Caco-2 (cell line): ENCODE data around the gene AHNAK2. TPM values are rescaled to one million over a fixed set of nuclear protein-coding genes. Genes with fewer than 3 reads are reported as not detected.

ENCODE experiments used
- BruUV-seq: library from RNA; stranded (reverse); fragments of 400-500 nt; replicated peaks from 2 replicates; lab custom pipeline; 2021; lab: Mats Ljungman, UMichigan
- CTCF ChIA-PET: fragments of 300-600 bp; sonication (Branson Sonifier 250); formaldehyde crosslinking; loops from one replicate; lab custom pipeline; 2022; ENCODE audit warnings: antibody characterized with exemption; lab: Charles Lee
- POLR2A ChIA-PET: fragments of 300-600 bp; sonication (Branson Sonifier 250); formaldehyde crosslinking; loops from one replicate; lab custom pipeline; 2022; ENCODE audit warnings: antibody characterized with exemption; lab: Charles Lee
- DNase-seq, 2 experiments: peaks; one replicate each; pipeline versions ENCODE4 v3.0.0 to v3.0.0-alpha.2; 2020 to 2022
- H3K27me3 ChIP-seq: replicated peaks from 2 replicates; pipeline ENCODE4 v1.6.0; 2011; ENCODE audit warnings: low read length; ENCODE audit not compliant: control insufficient read depth, insufficient read depth
- H3K36me3 ChIP-seq: 2 replicates; pipeline ENCODE4 v1.5.1; 2011; ENCODE audit warnings: low read length; ENCODE audit not compliant: control insufficient read depth, insufficient read depth
- H3K4me1 ChIP-seq: fragments of 250-450 bp; sonication (Bioruptor Pico); 2 replicates; pipeline ENCODE4 v1.5.1; 2020; ENCODE audit warnings: mild to moderate bottlenecking
- H3K4me3 ChIP-seq: 2 replicates; pipeline ENCODE4 v1.5.1; 2011; ENCODE audit warnings: low read depth, mild to moderate bottlenecking, control low read depth, low read length
- H3K9me3 ChIP-seq: fragments of 250-450 bp; sonication (Bioruptor Pico); 2 replicates; pipeline ENCODE4 v1.5.1; 2020; ENCODE audit warnings: mild to moderate bottlenecking, moderate library complexity
- H3K27ac Mint-ChIP-seq: one replicate; pipeline ENCODE4 v1.8.0; 2022; ENCODE audit warnings: mixed read lengths; ENCODE audit not compliant: unreplicated experiment
- H3K27me3 Mint-ChIP-seq: one replicate; pipeline ENCODE4 v1.8.0; 2022; ENCODE audit warnings: mixed read lengths; ENCODE audit not compliant: insufficient read depth, unreplicated experiment
- H3K36me3 Mint-ChIP-seq: one replicate; pipeline ENCODE4 v1.8.0; 2022; ENCODE audit warnings: mild to moderate bottlenecking, mixed read lengths; ENCODE audit not compliant: insufficient read depth, unreplicated experiment
- H3K4me1 Mint-ChIP-seq: one replicate; pipeline ENCODE4 v1.8.0; 2022; ENCODE audit warnings: low read depth, mixed read lengths; ENCODE audit not compliant: unreplicated experiment
- H3K4me3 Mint-ChIP-seq: one replicate; pipeline ENCODE4 v1.8.0; 2022; ENCODE audit warnings: mild to moderate bottlenecking, moderate library complexity, mixed read lengths; ENCODE audit not compliant: unreplicated experiment
- H3K9me3 Mint-ChIP-seq: one replicate; pipeline ENCODE4 v1.8.0; 2022; ENCODE audit warnings: mixed read lengths; ENCODE audit not compliant: unreplicated experiment
- CTCF ChIP-seq, 2 experiments: fragments of 200-600 bp in 1 of 2; IDR thresholded peaks; 1 replicate in 1 of 2; 2 replicates in 1 of 2; pipeline versions ENCODE4 v1.5.1 to v1.8.0; 2011 to 2022; ENCODE audit warnings: antibody characterized with exemption in 1 of 2, control low read depth in 1 of 2, inconsistent platforms in 1 of 2, low read depth in 1 of 2, low read length in 1 of 2, mild to moderate bottlenecking in 1 of 2, moderate library complexity in 1 of 2; ENCODE audit not compliant: insufficient read depth in 1 of 2, severe bottlenecking in 1 of 2, unreplicated experiment in 1 of 2
- intact Hi-C: fragments of 100-400 bp; cut with micrococcal nuclease; formaldehyde crosslinking; loops from one replicate; pipeline ENCODE4 v1.10.0; 2022; ENCODE audit not compliant: unreplicated experiment
- total RNA-seq: library from RNA; stranded (reverse); gene quantifications from 2 replicates; pipeline ENCODE4 v1.2.3, GENCODE V29; 2022

The AHNAK2 gene
- total RNA-seq, 1 experiment from 2014 or later = 0.77 TPM

DNA sequence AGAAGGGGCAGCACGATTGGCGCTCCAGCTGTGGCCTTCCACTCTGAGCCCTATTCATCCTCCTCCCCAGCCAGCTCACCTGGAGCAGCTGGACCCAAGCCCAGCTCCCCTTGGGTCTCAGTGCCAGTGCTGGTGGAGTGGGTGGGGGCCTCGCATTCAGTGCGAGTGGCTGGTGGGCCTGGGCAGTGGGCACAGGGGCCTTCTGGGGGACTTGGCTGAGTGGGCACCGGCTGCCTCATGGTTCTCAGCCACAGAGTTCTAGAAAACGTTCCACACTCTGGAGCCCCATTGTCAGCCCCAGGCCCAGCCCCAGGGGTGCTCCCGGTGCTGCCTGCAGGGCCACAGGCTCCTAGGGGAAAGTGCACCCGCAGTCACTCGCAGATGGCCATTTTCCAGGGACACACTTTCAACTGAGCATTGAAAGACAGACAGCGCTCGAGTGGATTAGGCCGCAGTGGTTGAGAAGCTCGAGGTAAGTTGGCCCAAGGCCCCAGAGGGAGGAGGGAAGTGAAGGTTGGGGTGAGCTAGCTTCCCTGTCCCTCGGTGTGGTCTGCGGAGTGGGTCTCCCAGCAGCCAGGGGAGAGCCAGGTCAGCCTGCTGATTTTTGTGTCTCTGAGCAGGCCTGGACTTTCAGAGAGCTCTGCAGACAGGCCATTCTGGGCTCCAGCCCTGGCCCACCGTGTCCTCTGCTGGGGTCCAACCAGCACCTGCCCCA lies 11.2 kb upstream of the AHNAK2 start:
- H3K27me3 ChIP-seq = no peaks in the 10 kb centered on the region
- H3K9me3 ChIP-seq = no peaks in the 10 kb centered on the region
- Mint-ChIP-seq H3K36me3 (peaks cover 19% of the 10 kb centered on the region), H3K4me1 (no peaks in the 10 kb centered on the region), H3K4me3 (no peak overlapping the region), H3K9me3 (no peaks in the 10 kb centered on the region), H3K27me3 (no peaks in the 10 kb centered on the region), H3K27ac (no peak overlapping the region)
- H3K4me1 ChIP-seq = 0 out of 2 replicates have a peak, but pooled peaks cover 3% of the 10 kb centered on the region
- CTCF ChIA-PET = interaction anchor here (0.5 kb wide), 1 partner anchor 239 kb away, joined by 3 read pairs; no protein-coding TSS in a partner anchor
- no peak for TF ChIP-seq CTCF (IDR thresholded peaks at IDR 0.05; ENCODE audit: insufficient read depth in 1 of 2, low read depth in 1 of 2, low read length in 1 of 2, severe bottlenecking in 1 of 2, unreplicated experiment in 1 of 2)
- no peak for DNase-seq
- intact Hi-C loops = no loop called here
- H3K4me3 ChIP-seq = no peak overlapping the region
- POLR2A ChIA-PET = no interaction called here
- no peaks in the 10 kb centered on the region for H3K36me3 ChIP-seq
- no TSS peak for BruUV-seq

- intact Hi-C loops = no loop called here
- Mint-ChIP-seq H3K36me3 (peaks cover 4% of the 10 kb centered on the region), H3K4me3 (peak overlapping the region; percentile 66), H3K27ac (no peak overlapping the region), H3K9me3 (no peaks in the 10 kb centered on the region), H3K27me3 (no peaks in the 10 kb centered on the region), H3K4me1 (no peaks in the 10 kb centered on the region)
- BruUV-seq = TSS peak; percentile 27
- H3K4me3 ChIP-seq = peak overlapping the region; percentile 62
- 0 out of 2 replicates have a peak, but pooled peaks cover 3% of the 10 kb centered on the region for H3K4me1 ChIP-seq
- H3K27me3 ChIP-seq = no peaks in the 10 kb centered on the region
- no peak for TF ChIP-seq CTCF (IDR thresholded peaks at IDR 0.05; ENCODE audit: insufficient read depth in 1 of 2, low read depth in 1 of 2, low read length in 1 of 2, severe bottlenecking in 1 of 2, unreplicated experiment in 1 of 2)
- CTCF ChIA-PET = no interaction called here
- POLR2A ChIA-PET = no interaction called here
- DNase-seq = no peak
- no peaks in the 10 kb centered on the region for H3K36me3 ChIP-seq
- H3K9me3 ChIP-seq = no peaks in the 10 kb centered on the region
Observed at GRCh38 chr14:104986487-104987164, 8.5 kb upstream of the AHNAK2 start.

DNA sequence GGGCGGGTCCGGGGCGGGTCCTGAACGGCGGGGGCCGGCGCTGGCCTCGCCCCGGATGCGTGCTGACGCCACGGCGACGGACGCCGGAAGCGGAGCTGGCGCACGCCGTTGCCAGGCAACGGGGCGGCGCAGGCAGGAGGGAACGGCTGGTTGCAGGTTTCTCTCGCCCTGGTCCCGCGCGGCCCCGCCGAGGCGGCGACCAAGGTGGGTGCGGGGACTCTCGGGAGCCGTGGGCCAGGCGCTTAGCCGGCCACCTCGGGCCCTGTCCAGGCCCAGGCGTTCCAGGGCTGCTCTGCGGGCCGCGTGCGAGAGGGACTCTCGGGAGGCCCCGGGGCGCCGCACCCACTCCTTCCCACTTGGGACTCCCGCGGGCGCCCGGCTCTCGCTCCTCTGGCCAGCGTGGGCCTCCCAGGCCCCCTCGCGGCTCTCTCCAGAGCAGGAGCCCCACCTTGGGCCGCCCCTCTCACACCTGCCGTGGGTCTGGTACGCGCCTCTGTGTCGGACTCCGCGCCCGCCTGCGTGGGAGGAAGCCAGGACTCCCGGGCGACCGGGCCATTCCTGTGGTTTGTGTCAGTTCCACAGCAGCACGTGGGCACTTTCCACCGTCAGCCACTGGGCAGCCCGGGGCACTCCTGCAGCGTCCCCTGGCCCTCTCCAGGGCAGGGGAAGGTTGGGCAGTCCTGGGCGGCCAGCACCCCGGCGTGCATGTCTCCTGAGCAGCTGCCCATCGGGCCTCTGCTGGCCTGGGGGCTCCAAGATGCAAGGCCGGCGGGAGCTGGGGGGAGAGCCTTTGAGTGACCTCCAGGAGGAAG lies 7.7 kb upstream of the AHNAK2 start, which contains the start of gene CLBA1:
Gene CLBA1, plus strand, starts transcription at position 114 of the 812 bp plus-strand sequence. Its CDS starts 644 bp downstream, at position 758.
- POLR2A ChIA-PET = interaction anchor here (0.6 to 1.0 kb wide), 3 partner anchors 35 to 403 kb away, joined by 3 to 15 read pairs (median 5); partner anchors contain the start of genes BTBD6 and CDCA4
- peak within 1 kb of the TSS; percentile 66 for H3K4me3 Mint-ChIP-seq
- BruUV-seq = no TSS peak

More for the DNA sequence above, 7.7 kb upstream of the AHNAK2 start, which contains the start of gene CLBA1:
- CTCF ChIA-PET = interaction anchor here (0.6 to 0.7 kb wide), 3 partner anchors 10 to 199 kb away, joined by 3 to 4 read pairs (median 3); no protein-coding TSS in a partner anchor
- TF ChIP-seq CTCF (IDR thresholded peaks at IDR 0.05; ENCODE audit: insufficient read depth in 1 of 2, low read depth in 1 of 2, low read length in 1 of 2, severe bottlenecking in 1 of 2, unreplicated experiment in 1 of 2) = no peak
- no peaks in the 10 kb centered on the region for H3K9me3 Mint-ChIP-seq
- peak; percentile 87 to 92 for DNase-seq
- H3K27me3 Mint-ChIP-seq = no peaks in the 10 kb centered on the region
- H3K27ac Mint-ChIP-seq = peak within 1 kb of the TSS; percentile 53
- H3K4me1 Mint-ChIP-seq = no peaks in the 10 kb centered on the region
- intact Hi-C loops = loop anchor here (1.0 kb wide), 1 partner anchor 35 kb away; the partner anchor contains the start of gene CDCA4
- H3K36me3 Mint-ChIP-seq = peaks cover 4% of the 10 kb centered on the region
- Histone ChIP-seq H3K4me1 (0 out of 2 replicates have a peak, but pooled peaks cover 3% of the 10 kb centered on the region), H3K27me3 (no peaks in the 10 kb centered on the region), H3K9me3 (no peaks in the 10 kb centered on the region), H3K36me3 (no peaks in the 10 kb centered on the region), H3K4me3 (peak within 1 kb of the TSS; percentile 62)
